Inferior parietal cortex (tissue), 1 donor: Measurements from ENCODE around the gene RPTOR.

Experiments
- DNase-seq: peaks from one replicate; pipeline ENCODE4 v3.0.0-alpha.2; 2016; ENCODE audit errors: extremely low spot score

The RPTOR gene

DNA sequence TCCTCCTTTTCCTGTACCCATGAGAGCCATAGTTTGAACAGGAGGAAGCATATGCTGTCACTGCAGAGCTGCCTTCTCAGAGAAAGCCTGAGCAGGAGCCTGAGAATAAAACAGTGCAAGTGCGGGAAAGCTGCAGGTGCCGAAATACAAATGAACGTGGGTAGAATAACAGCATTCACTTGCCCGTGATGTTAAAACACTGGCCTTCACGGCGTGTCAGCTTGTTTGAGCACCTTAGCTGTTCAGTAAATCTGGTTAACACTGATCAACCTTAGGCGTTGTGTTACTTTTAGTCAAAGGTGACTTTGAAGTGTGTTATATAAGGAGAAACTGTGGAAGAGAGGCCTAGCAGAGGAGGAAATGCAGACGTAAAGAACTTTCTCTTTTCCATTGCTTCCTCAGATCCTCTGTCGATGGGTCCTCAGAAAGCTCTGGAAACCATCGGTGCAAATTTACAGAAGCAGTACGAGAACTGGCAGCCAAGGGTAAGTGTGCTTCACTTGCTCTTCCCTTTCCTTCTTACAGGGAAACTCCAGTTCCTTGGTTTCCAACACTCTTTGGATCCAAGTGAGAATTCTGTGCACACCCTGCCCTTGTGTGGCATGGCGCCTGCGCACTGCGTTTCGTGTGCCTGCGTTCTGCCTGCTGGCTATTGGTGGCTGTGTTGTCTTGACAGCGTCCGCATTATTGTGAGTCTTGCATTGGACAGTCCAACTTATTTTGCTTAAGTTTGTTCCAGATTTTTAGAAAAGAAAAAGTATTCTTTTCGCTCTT, 98.9 kb downstream of the RPTOR start:
- DNase-seq, result no peak

DNA sequence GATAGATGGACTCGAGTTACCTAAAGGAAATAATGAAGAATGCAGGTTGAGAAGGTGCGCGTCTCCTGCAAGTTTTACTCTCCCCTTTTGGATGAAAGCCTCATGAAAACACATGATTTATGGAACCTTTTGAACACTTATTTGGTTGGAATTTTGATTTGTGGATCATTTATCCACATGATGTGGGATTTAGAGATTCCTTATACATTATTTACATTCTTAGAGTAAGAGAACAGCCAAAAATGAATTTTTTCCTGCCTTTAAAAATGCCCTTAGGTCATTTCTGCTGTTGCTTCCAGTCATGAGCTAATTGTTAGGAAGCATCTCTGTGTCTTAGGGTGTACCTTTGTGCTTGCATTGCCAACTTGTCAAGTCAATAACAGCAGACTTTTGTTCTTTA, 99.9 kb downstream of the RPTOR start:
- no peak for DNase-seq

GRCh38 chr17:80645706-80646325, 101.2 kb downstream of the RPTOR start:
- DNase-seq, result no peak

DNA sequence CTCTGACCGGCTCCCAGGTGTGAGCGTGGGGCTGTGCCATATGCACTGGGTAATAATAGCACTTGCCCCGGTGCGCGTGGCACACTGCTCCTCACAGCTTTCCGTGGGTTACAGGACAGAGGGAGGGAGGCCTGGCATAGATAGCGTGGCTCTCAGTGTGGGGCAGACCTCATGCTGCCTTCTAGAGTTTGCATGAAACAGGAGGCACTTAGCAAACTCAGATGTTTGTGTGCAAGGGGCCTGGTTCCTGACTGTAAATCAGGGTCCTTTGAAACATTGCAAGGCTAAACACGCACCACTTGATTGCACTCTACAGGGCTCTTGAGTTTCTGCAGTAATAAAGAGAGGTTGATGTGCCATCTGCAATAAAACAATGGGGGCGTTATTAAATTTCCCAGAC, 101.7 kb downstream of the RPTOR start:
- DNase-seq, result no peak

- DNase-seq, result no peak
Measured at GRCh38 chr17:80647746-80648145, 103.1 kb downstream of the RPTOR start.

- DNase-seq, result no peak
Measured at GRCh38 chr17:80649200-80649644, 104.6 kb downstream of the RPTOR start.

GRCh38 chr17:80649672-80650330, 105.2 kb downstream of the RPTOR start:
- DNase-seq, result peak; percentile 43

DNA sequence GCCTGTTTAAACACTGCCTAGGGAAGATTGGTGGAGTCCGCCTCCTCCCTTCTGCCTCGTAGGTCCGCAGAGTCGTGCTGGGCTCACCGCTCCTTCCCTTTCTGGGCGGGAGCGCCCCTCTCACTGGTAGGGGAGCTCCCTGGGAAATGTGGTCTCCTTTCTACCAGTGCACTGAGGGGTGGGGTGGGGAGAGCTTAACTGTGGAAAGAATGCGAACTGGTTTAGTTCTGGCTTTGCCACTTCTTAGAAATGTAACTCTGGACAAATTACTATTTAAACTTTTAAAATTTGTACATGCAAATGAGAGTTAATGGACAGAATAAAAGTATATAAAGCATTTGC, 105.7 kb downstream of the RPTOR start:
- no peak for DNase-seq

DNA sequence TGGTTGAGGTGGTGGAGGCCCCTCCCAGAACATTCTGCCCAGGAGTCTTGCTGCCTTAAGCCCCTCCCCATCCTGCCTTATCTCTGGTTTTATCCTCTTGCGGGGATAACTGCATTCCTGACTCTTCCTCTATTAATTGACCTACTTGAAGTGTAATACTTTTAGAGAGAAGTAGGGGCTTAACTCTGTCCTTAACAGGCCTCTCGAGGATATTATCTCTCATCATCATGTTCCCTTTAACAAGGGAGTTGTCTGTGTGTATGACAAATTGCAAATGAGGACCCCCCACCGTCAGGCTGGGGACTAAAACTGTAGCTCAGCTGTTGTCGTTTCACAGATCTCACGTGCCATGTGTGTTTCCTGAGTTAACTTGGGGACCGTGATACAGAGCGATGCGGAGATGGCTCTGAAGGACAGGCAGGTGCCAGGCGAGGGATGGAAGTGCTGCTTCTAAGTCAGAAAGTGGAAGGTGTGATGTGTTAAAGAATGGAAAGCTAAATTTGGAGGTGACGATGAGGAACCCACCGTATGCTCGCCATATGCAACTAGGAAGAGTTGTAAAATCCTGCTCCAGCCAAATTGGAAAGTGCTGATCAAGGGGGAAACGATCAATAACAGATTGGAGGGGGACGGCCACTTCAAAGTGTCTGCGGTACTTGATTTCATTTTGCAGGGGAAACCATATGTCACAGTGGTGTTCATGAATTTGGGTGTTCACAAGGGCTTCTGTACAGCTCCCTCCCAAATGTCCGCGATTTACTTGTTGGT, 106.3 kb downstream of the RPTOR start:
- DNase-seq, result no peak

DNA sequence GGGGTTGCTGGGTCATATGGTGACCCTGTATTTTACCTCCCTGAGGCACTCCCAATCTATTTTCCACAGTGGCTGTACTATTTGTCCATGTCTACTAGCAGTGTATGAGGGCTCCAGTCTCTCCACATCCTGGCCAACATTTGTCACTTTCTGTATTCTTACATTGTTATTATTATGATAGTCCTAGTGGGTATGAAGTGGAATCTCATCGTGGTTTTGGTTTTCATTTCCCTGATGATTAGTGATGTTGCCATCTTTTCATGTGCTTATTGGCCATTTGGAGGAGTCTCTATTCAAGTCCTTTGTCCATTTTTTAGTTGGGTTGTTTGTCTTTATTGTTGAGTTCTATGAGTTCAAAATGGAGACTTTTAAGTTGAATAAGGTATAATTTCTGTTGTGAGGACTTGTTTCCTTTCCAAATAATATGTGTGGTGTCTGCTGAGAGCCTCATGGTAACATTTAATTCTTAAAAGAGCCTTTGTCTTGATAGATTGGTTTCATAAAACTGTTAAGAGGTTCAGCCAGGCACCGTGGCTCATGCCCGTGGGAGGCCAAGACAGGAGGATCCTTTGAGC, 108.2 kb downstream of the RPTOR start:
- no peak for DNase-seq

- no peak for DNase-seq
Measured at GRCh38 chr17:80653856-80654255, 109.2 kb downstream of the RPTOR start.

GRCh38 chr17:80655608-80656007, 111.0 kb downstream of the RPTOR start:
- DNase-seq, result no peak

DNA sequence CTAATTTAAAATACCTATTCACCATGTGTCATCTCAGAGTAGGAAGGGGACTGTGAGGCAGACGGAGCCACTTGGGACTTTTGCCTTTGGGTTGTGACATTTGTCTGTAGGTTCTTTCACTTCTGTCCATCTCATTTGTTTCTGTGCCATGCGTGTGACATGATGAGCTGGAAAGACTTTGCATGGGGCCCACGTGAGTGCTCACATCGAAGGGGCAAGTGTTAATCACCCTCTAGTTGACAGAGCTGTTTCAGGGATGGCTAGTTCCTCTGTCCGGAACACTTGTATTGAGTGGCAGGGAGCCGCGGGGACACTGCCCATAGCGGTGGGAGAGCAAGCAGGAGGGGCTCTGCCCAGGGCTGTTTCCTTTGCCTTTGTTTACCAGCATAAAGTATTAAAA, 112.0 kb downstream of the RPTOR start:
- no peak for DNase-seq

GRCh38 chr17:80657561-80657960, 112.9 kb downstream of the RPTOR start:
- DNase-seq, result no peak

- DNase-seq, result no peak
Measured at GRCh38 chr17:80658821-80659220, 114.2 kb downstream of the RPTOR start.

DNA sequence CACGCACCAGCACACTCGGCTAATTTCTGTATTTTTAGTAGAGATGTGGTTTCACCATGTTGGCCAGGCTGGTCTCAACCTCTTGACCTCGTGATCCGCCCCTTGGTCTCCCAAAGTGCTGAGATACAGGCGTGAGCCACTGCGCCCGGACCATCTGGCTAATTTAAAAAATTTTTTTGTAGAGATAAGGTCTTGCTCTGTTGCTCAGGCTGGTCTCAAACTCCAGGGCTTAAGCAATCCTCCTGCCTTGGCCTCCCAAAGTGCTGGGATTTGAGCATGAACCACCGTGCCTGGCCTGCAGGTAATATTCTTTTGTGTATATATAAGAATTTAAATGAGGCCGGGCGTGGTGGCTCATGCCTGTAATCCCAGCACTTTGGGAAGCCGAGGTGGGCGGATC, 115.0 kb downstream of the RPTOR start:
- no peak for DNase-seq

GRCh38 chr17:80660527-80661198, 116.0 kb downstream of the RPTOR start:
- no peak for DNase-seq

DNA sequence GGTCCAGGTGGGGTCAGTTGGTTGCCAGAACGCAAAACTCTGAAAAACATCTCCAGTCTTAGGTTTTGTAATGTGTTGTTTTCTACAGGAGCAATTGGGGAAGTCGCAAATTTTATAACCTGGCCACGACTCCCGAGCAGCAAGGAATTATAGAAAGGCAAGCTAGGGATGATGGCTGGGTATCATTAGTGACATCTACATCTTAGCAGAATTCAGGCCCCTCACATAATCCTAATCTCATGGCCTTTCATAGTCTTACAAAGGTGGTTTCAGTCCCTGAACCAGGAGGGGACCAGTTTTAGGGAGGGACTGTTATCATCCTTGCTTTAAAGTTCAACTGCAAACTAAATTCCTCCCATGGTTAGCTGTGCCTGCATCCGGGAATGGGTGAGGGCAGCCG, 117.9 kb downstream of the RPTOR start:
- no peak for DNase-seq

- no peak for DNase-seq
Measured at GRCh38 chr17:80663781-80664206, 119.2 kb downstream of the RPTOR start.

DNA sequence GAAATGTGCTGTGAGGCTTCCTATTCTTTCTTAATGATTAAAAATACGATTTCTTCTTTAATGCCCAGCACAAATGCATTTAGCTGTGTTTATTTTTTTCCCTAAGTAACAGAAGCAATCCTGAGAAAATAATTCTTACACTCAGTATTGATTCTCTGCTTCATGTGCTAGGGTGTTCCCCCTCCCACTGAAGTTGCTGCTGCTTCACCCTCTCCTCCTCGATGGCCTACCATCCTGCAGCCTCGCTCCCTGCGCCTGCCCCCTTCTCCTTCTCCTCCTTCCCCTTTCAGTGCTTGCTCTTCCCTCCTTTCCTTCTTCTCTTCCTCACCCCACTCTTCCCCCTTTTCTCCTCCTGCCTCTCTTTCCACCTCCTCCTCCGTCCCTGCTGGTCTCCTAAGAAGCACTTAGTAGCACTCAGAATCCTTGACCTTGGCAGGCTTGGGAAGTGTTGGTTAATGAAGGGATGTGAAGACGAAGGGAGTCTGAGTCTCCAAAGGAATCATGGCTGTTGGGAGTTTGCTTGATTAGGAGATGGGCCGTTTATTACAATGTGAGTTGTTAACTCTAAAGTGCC, 119.7 kb downstream of the RPTOR start:
- no peak for DNase-seq

- no peak for DNase-seq
Measured at GRCh38 chr17:80665792-80666191, 121.2 kb downstream of the RPTOR start.
